Measurements from ENCODE around the gene CPNE2. TPM values are rescaled to one million over a fixed set of nuclear protein-coding genes. Genes with fewer than 3 reads are reported as not detected.
"Not testable (repeated sequence)": the region's sequence is repeated elsewhere in the genome, so short reads cannot be mapped to it uniquely, and the experiment has no call there.

CPNE2 gene
- total RNA-seq, 1 donor: 20.3 TPM

- no peak for DNase-seq (ENCODE audit: low read depth)
- no peak for TF ChIP-seq CTCF (IDR thresholded peaks at IDR 0.05; ENCODE audit: insufficient read depth, low read length)
- no peak overlapping the region for H3K4me3 ChIP-seq (ENCODE audit: low read depth, low read length)
Measured at GRCh38 chr16:57069053-57069452, 23.3 kb upstream of the CPNE2 start.

- no peak for TF ChIP-seq CTCF (IDR thresholded peaks at IDR 0.05; ENCODE audit: insufficient read depth, low read length)
- no peak for DNase-seq (ENCODE audit: low read depth)
- H3K4me3 ChIP-seq (ENCODE audit: low read depth, low read length): no peak overlapping the region
Measured at GRCh38 chr16:57069635-57070370, 22.6 kb upstream of the CPNE2 start.

GRCh38 chr16:57070424-57070823 is 22.0 kb upstream of the CPNE2 start:
- no peak for DNase-seq (ENCODE audit: low read depth)
- no peak overlapping the region for H3K4me3 ChIP-seq (ENCODE audit: low read depth, low read length)
- TF ChIP-seq CTCF (IDR thresholded peaks at IDR 0.05; ENCODE audit: insufficient read depth, low read length): no peak

GRCh38 chr16:57071081-57071732 is 21.2 kb upstream of the CPNE2 start:
- DNase-seq (ENCODE audit: low read depth); H3K4me3 ChIP-seq (ENCODE audit: low read depth, low read length): not testable (repeated sequence)

GRCh38 chr16:57071831-57072582 is 20.4 kb upstream of the CPNE2 start:
- DNase-seq (ENCODE audit: low read depth): peak; percentile 56

GRCh38 chr16:57072616-57073275 is 19.6 kb upstream of the CPNE2 start:
- DNase-seq (ENCODE audit: low read depth): no peak
- TF ChIP-seq CTCF (IDR thresholded peaks at IDR 0.05; ENCODE audit: insufficient read depth, low read length): no peak
- no peak overlapping the region for H3K4me3 ChIP-seq (ENCODE audit: low read depth, low read length)

More at GRCh38 chr16:57071831-57072582, 20.4 kb upstream of the CPNE2 start:
- no peak for TF ChIP-seq CTCF (IDR thresholded peaks at IDR 0.05; ENCODE audit: insufficient read depth, low read length)
- H3K4me3 ChIP-seq (ENCODE audit: low read depth, low read length): no peak overlapping the region

All from fibroblast of the aortic adventitia (primary cell).